SH-SY5Y (cell line): ENCODE results near the gene SLC22A16.

Source experiments
- GATA2 ChIP-seq: IDR thresholded peaks from 2 replicates; pipeline ENCODE4 v1.6.1; 2011; ENCODE audit warnings: mild to moderate bottlenecking, low read depth, low read length
- GATA3 ChIP-seq: IDR thresholded peaks from 2 replicates; pipeline ENCODE4 v1.6.1; 2011; ENCODE audit warnings: low read depth, mild to moderate bottlenecking, low read length, moderate library complexity

DNA sequence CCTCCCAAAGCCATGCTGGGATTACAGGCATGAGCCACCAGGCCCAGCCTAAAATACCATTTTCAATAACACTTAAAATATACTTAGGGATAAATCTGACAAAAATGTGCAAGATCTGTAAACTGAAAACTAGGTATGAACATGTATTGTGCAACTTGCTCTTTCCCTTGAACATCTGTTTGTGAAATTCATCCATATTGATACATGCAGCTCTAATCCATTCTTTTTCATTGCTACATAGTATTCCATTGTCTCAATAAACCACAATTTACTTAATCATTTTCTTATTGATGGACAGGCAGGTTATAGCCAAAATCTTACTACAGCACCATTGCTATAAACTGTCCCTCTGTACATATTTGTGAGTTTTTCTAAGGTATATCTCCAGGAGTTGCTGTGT lies 4.7 kb upstream of the SLC22A16 start:
- TF ChIP-seq GATA2 (no peak), GATA3 (no peak)
